ENCODE measurements around the gene DYNC1I1. TPM values are rescaled to one million over a fixed set of nuclear protein-coding genes. Genes with fewer than 3 reads are reported as not detected.
A peak's percentile ranks its signal among the peaks of the same experiment; 100 is the strongest.

DYNC1I1 gene
- total RNA-seq, 1 experiment from 2014 or later: 11.9 TPM

DNA sequence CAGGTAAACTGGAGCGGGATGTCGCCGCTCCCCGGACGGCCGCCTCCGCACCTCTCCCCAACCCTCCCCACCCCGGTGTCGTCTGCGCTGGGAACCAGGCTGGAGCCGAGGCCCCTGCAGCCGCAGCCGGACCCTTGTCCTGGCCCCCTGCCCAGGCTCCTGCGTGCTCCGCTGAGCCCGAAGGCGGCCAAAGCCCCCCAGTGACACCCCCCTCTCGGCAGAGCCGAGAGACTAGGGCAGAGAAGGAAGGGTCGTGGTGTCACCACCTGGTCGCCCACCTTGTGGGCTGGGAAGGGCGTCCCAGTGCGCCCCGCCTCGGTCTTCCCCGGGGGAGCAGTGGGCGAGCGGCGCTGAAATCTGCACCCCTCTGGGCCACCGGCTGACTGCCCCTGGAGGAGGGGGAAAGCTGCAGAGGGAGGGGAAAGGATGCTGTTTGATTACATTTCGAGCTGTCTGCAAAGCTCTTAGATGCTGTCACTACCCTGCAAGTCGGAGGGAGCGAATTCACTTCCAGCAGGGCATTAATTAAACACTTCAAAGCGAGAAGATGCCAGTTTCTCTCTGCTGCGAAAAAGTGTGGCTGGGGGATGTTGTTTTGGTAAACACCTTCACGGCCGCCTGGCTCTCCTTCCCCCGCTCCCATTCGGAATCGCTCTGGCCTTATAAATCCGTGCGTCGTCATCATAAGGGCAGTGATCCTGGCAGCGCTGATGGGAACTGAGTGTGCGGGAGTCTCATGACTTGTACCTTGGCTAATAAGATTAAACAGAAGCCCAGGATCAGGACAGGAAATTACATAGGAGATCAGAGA is 622 bp downstream of the DYNC1I1 start:
- no peaks in the 10 kb centered on the region for H3K27me3 ChIP-seq
- peak; percentile 31 to 42 for DNase-seq
- H3K36me3 ChIP-seq: no peaks in the 10 kb centered on the region
- H3K27ac ChIP-seq: peak overlapping the region; percentile 14; the same call in 1 of the 2 replicates
- H3K4me1 ChIP-seq: peaks cover 21% of the 10 kb centered on the region
- peak overlapping the region; percentile 67 for H3K4me3 ChIP-seq
- no peaks in the 10 kb centered on the region for H3K9me3 ChIP-seq (replicated peaks)

GRCh38 chr7:95776561-95777185 is 4.3 kb downstream of the DYNC1I1 start:
- H3K4me1 ChIP-seq: peaks cover 41% of the 10 kb centered on the region
- peak overlapping the region; percentile 87 for H3K27ac ChIP-seq
- H3K9me3 ChIP-seq (replicated peaks): no peaks in the 10 kb centered on the region
- no peaks in the 10 kb centered on the region for H3K36me3 ChIP-seq
- DNase-seq: peak in 1 of 2 experiments; percentile 26
- H3K4me3 ChIP-seq: peak overlapping the region; percentile 52; the same call in 1 of the 2 replicates
- H3K27me3 ChIP-seq: no peaks in the 10 kb centered on the region

DNA sequence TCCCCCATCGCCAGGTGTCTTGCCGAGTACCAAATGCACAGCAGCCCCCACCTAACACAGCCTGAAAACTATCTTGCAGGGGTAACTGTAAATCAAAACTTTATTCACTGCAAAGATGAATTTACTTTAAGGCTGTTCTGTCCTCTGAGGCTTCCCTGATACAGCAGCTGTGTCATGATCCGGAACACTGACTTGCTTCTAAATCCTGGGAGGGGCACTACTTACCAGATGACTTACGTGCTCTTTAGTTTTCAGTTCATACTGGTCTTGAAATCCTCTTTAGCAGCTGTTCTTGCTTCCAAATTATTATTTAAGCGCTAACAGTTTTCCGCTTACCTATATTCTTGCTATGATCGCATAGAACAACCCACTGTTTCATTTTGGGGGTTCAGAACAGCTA is 4.9 kb downstream of the DYNC1I1 start:
- H3K9me3 ChIP-seq (replicated peaks): no peaks in the 10 kb centered on the region
- peak overlapping the region; percentile 87 for H3K27ac ChIP-seq
- no peaks in the 10 kb centered on the region for H3K36me3 ChIP-seq
- peak overlapping the region; percentile 52 for H3K4me3 ChIP-seq
- DNase-seq: peak; percentile 54 to 82
- H3K27me3 ChIP-seq: no peaks in the 10 kb centered on the region
- H3K4me1 ChIP-seq: peaks cover 47% of the 10 kb centered on the region

DNA sequence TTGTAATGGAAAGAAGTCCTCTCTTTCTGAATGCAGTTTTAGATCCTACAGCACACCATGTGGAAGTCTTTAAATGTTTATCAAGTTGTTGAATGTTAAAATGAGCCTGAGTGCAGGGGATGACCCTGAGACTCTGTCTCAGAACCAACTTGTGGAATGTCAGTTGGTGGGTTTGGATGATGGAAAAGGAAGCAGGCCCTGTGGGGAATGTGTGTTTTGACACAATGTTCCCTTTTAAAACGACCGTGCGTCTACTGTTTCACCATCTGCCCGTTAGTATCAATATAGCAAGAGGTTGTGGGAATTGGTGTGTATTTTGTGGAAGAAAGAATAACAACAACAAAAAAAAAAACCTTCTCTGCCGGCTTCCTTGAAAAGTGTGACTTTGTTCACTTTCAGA is 8.3 kb downstream of the DYNC1I1 start:
- no peaks in the 10 kb centered on the region for H3K27me3 ChIP-seq
- H3K4me3 ChIP-seq: no peak overlapping the region
- peaks cover 7% of the 10 kb centered on the region; the same call in 1 of the 2 replicates for H3K9me3 ChIP-seq (replicated peaks)
- peak overlapping the region; percentile 60 for H3K27ac ChIP-seq
- peak; percentile 61 to 83 for DNase-seq
- peaks cover 46% of the 10 kb centered on the region for H3K4me1 ChIP-seq
- no peaks in the 10 kb centered on the region for H3K36me3 ChIP-seq

- peak overlapping the region; percentile 60 for H3K27ac ChIP-seq
- no peaks in the 10 kb centered on the region for H3K27me3 ChIP-seq
- H3K36me3 ChIP-seq: no peaks in the 10 kb centered on the region
- DNase-seq: peak; percentile 21 to 71
- no peak overlapping the region for H3K4me3 ChIP-seq
- peaks cover 7% of the 10 kb centered on the region; the same call in 1 of the 2 replicates for H3K9me3 ChIP-seq (replicated peaks)
- peaks cover 33% of the 10 kb centered on the region for H3K4me1 ChIP-seq
Measured at GRCh38 chr7:95781961-95782586, 9.7 kb downstream of the DYNC1I1 start.

DNA sequence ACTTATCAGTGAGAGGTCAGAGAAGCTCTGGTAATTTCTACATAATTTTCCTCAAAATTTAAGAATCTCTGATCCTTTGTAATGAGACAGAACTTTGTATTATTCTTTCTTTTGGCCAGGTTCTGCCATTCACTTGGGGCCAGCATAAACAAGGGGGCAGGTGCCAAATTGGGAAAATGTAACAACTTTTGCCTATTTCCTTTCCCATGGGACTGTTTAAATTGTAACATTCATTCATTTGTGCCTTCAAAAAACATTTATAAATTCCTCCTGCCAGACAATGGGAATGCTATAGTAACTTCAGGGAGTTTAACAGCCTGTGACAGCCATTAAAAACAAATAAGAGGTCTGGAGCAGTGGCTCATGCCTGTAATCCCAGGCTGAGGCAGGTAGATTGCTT is 12.4 kb downstream of the DYNC1I1 start:
- no peak for DNase-seq
- peaks cover 23% of the 10 kb centered on the region for H3K4me1 ChIP-seq
- no peaks in the 10 kb centered on the region for H3K36me3 ChIP-seq
- no peaks in the 10 kb centered on the region for H3K27me3 ChIP-seq
- no peak overlapping the region for H3K27ac ChIP-seq
- H3K4me3 ChIP-seq: no peak overlapping the region
- peaks cover 7% of the 10 kb centered on the region; the same call in 1 of the 2 replicates for H3K9me3 ChIP-seq (replicated peaks)

DNA sequence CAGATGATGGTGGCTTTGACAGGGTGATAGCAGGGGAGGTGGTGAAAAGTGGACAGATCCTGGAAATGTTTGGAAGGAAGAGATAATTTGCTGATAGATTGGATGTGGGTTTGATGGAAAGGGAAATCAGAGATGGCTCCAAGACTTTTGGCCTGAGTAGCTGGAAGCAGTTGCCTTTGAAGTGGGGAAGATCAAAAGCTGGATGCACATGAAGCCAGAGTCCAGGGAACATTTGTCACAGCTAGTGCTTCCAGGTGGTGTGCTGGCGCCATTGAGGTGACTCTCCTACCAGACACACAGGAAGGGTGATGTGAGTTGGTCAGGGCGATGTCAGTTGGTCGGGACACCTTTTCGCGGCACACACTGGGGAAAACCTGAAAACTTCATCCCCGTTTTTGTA is 15.9 kb downstream of the DYNC1I1 start:
- Histone ChIP-seq H3K27ac (no peak overlapping the region), H3K9me3 (replicated peaks) (no peaks in the 10 kb centered on the region), H3K27me3 (no peaks in the 10 kb centered on the region), H3K4me3 (no peak overlapping the region), H3K36me3 (no peaks in the 10 kb centered on the region), H3K4me1 (no peaks in the 10 kb centered on the region)
- no peak for DNase-seq

DNA sequence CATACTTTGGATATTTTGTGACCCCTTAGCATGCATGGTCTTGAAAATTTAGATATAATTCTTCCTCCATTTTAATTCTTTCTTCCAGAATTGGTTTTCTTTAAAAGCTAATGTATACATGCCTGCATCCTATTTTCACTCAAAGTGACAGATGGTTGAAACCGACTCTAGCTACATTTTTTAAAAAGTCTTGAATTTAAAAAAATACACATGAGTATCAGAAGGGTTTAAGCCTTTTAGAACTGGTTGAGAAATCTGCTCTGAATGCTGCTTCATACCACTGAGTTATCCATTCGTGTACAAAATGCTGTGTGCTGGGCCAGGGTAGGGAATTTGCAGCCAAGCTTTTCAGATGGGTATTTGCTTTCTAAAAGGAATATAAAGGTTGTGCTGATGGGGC is 16.5 kb downstream of the DYNC1I1 start:
- no peak overlapping the region for H3K4me3 ChIP-seq
- H3K4me1 ChIP-seq: no peaks in the 10 kb centered on the region
- no peaks in the 10 kb centered on the region for H3K27me3 ChIP-seq
- no peak overlapping the region for H3K27ac ChIP-seq
- no peaks in the 10 kb centered on the region for H3K36me3 ChIP-seq
- DNase-seq: no peak
- no peaks in the 10 kb centered on the region for H3K9me3 ChIP-seq (replicated peaks)

DNA sequence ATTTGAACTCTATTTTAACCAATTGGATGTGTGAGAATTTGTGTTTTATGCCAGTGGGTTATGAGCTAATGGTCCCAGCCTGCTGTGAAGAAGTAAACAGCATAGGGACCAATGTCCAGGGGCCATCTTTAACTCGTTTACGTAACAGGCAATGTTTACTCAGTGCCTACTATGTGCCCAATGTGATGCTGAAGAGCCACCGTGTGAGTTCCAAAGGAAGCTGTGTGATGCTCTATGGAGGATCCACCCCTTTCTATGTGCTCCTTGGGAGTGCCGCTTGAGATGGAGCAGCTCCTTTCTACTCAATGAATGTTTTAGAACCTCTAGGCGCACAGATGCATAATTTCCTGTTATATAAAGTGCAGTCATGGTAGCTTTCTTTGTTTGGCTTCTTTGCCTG is 21.3 kb downstream of the DYNC1I1 start:
- Histone ChIP-seq H3K9me3 (replicated peaks) (0 out of 2 replicates have a peak, but pooled peaks cover 3% of the 10 kb centered on the region), H3K36me3 (no peaks in the 10 kb centered on the region), H3K4me1 (peaks cover 16% of the 10 kb centered on the region), H3K4me3 (no peak overlapping the region), H3K27ac (no peak overlapping the region), H3K27me3 (no peaks in the 10 kb centered on the region)
- no peak for DNase-seq

DNA sequence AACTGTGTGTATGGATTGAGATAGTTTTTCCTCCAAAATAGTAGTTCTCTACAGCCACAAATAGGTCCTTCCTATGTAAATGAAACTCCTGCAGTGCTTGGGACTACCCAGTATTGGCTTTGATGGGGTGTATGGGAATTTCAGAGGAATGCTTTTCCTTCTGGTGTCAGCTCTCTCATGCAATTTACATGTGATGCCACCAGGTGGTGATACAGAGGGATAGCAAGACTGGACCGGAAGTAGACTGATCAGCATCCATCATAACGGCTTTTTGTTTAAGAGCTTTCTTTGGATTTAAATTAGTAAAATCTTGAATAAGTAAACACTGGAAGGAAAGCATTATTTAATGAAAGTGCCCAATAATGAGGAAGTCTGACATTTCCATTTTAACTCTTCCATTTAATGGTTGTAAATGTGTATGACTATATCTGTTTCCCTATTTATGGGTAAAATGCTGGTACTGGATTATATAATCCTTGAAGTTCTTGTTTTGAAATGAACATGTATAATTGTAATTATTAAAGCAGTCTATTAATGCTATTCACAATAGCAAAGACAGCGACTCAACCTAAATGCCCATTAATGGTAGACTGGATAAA is 22.7 kb downstream of the DYNC1I1 start:
- Histone ChIP-seq H3K4me1 (peaks cover 29% of the 10 kb centered on the region), H3K27me3 (no peaks in the 10 kb centered on the region), H3K4me3 (no peak overlapping the region), H3K9me3 (replicated peaks) (0 out of 2 replicates have a peak, but pooled peaks cover 3% of the 10 kb centered on the region), H3K36me3 (no peaks in the 10 kb centered on the region), H3K27ac (no peak overlapping the region)
- DNase-seq: peak; percentile 44 to 70

GRCh38 chr7:95796617-95797016 is 24.3 kb downstream of the DYNC1I1 start:
- H3K4me3 ChIP-seq: no peak overlapping the region
- H3K9me3 ChIP-seq (replicated peaks): 0 out of 2 replicates have a peak, but pooled peaks cover 3% of the 10 kb centered on the region
- H3K4me1 ChIP-seq: peaks cover 38% of the 10 kb centered on the region
- H3K27me3 ChIP-seq: no peaks in the 10 kb centered on the region
- no peaks in the 10 kb centered on the region for H3K36me3 ChIP-seq
- DNase-seq: no peak
- H3K27ac ChIP-seq: no peak overlapping the region

GRCh38 chr7:95798401-95798930 is 26.1 kb downstream of the DYNC1I1 start:
- H3K36me3 ChIP-seq: no peaks in the 10 kb centered on the region
- H3K4me1 ChIP-seq: peaks cover 42% of the 10 kb centered on the region
- H3K27ac ChIP-seq: peak overlapping the region; percentile 52
- H3K9me3 ChIP-seq (replicated peaks): 0 out of 2 replicates have a peak, but pooled peaks cover 3% of the 10 kb centered on the region
- no peak overlapping the region for H3K4me3 ChIP-seq
- H3K27me3 ChIP-seq: no peaks in the 10 kb centered on the region
- peak; percentile 87 to 96 for DNase-seq

DNA sequence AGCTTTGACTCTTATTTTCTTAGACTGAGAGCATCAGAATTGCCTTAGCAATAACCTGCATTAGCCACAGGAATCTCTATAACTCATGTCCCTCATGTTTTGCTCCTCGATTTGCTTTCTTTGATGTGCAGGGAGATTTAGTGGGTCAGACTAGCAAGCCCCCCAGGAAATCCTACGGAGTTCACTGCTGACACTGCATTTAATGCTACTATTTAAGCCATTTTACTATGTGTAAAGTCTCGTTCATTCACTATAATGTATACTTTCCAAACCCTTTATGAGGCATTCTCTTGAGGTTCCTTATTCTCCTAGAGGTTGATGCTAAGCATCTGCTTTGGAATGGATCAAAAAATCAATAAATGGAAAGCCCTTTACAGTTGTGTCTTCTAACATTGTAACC is 28.4 kb downstream of the DYNC1I1 start:
- no peaks in the 10 kb centered on the region for H3K36me3 ChIP-seq
- no peak overlapping the region for H3K27ac ChIP-seq
- DNase-seq: no peak
- H3K4me1 ChIP-seq: peaks cover 58% of the 10 kb centered on the region
- H3K27me3 ChIP-seq: no peaks in the 10 kb centered on the region
- H3K9me3 ChIP-seq (replicated peaks): no peaks in the 10 kb centered on the region
- no peak overlapping the region for H3K4me3 ChIP-seq

DNA sequence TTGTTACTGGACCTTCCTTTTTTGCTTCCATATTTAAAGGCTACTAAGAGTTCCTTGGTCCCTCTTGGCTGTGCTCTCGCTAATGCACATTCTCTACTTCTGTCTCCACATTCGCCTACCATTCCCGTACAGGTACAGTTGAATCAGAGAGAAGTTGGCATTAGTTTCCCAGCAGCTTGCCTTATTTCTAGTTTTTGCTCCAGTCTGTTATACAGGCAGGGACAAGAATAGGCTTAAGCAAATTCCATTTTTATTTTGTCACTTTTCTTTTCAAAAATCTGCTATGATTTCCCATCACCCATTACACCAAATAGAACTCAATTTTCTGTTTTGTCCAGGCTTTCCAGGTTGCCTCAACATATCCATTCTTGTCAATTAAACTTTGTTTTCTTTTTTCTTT is 29.9 kb downstream of the DYNC1I1 start:
- H3K9me3 ChIP-seq (replicated peaks): no peaks in the 10 kb centered on the region
- no peak overlapping the region for H3K27ac ChIP-seq
- H3K4me1 ChIP-seq: peaks cover 58% of the 10 kb centered on the region
- no peaks in the 10 kb centered on the region for H3K27me3 ChIP-seq
- no peak for DNase-seq
- H3K36me3 ChIP-seq: no peaks in the 10 kb centered on the region; the same call in 1 of the 2 replicates
- H3K4me3 ChIP-seq: no peak overlapping the region
